ENCODE results near the gene PAF1.
"Not testable (repeated sequence)": the region's sequence is repeated elsewhere in the genome, so short reads cannot be mapped to it uniquely, and the experiment has no call there.

The PAF1 gene

GRCh38 chr19:39341129-39341718 is 49.7 kb downstream of the PAF1 start:
- peak; percentile 26 for DNase-seq
- Histone ChIP-seq H3K9ac (ENCODE audit: low read length) (peak overlapping the region; percentile 60), H3K9me3 (replicated peaks; ENCODE audit: insufficient read depth, low read length) (no peaks in the 10 kb centered on the region), H2AFZ (ENCODE audit: low read length) (peak overlapping the region; percentile 92), H3K4me1 (ENCODE audit: low read length) (peaks cover 12% of the 10 kb centered on the region), H3K4me2 (ENCODE audit: low read depth, low read length) (peak overlapping the region; percentile 99), H4K20me1 (ENCODE audit: insufficient read depth, low read length) (no peaks in the 10 kb centered on the region), H3K36me3 (replicated peaks; ENCODE audit: insufficient read depth, low read length) (no peaks in the 10 kb centered on the region), H3K79me2 (ENCODE audit: low read length) (peaks cover 47% of the 10 kb centered on the region), H3K4me3 (ENCODE audit: low read length) (peak overlapping the region; percentile 81), H3K9me2 (replicated peaks; ENCODE audit: insufficient read depth, low read length) (no peaks in the 10 kb centered on the region), H3K27ac (ENCODE audit: low read length) (peak overlapping the region; percentile 48), H3K27me3 (replicated peaks; ENCODE audit: insufficient read depth, low read length) (no peaks in the 10 kb centered on the region), H3F3A (ENCODE audit: insufficient read depth, low read length) (peaks cover 4% of the 10 kb centered on the region; the same call in 1 of the 2 replicates)
- TF ChIP-seq EZH2 (optimal IDR thresholded peaks at IDR 0.05; ENCODE audit: low read depth, low read length) = no peak
- no peak for TF ChIP-seq EZH2phosphoT487 (IDR thresholded peaks at IDR 0.05; ENCODE audit: low read length)
- TF ChIP-seq CTCF (IDR thresholded peaks at IDR 0.05; ENCODE audit: low read length) = no peak

GRCh38 chr19:39340156-39340555 is 50.8 kb downstream of the PAF1 start:
- H3K27me3 ChIP-seq (replicated peaks; ENCODE audit: insufficient read depth, low read length); H3K9ac ChIP-seq (ENCODE audit: low read length); H3F3A ChIP-seq (ENCODE audit: insufficient read depth, low read length); DNase-seq; H3K36me3 ChIP-seq (replicated peaks; ENCODE audit: insufficient read depth, low read length); H3K9me3 ChIP-seq (replicated peaks; ENCODE audit: insufficient read depth, low read length); H2AFZ ChIP-seq (ENCODE audit: low read length); H3K4me3 ChIP-seq (ENCODE audit: low read length); H3K4me2 ChIP-seq (ENCODE audit: low read depth, low read length); H4K20me1 ChIP-seq (ENCODE audit: insufficient read depth, low read length); H3K9me2 ChIP-seq (replicated peaks; ENCODE audit: insufficient read depth, low read length); H3K27ac ChIP-seq (ENCODE audit: low read length): not testable (repeated sequence)
- peaks cover 41% of the 10 kb centered on the region for H3K79me2 ChIP-seq (ENCODE audit: low read length)
- peaks cover 12% of the 10 kb centered on the region for H3K4me1 ChIP-seq (ENCODE audit: low read length)

DNA sequence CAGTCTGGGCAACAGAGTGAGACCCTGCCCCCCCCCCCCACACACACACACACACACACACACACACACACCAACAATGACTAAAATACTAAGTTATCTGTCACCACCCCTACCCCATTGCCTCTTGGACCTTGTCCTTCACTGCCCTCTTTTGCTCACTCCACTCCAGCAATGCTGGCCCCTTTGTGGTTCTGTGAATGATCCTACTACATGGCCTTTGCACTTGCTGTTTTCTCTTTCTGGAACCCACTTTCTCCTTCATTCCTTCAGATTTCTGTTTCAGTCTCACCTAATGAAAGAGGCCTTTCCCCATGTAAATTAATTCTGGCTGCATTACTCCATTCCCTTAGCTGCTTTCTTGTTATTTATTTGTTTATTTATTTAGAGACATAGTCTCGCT is 51.2 kb downstream of the PAF1 start:
- DNase-seq = no peak
- TF ChIP-seq EZH2phosphoT487 (IDR thresholded peaks at IDR 0.05; ENCODE audit: low read length) (no peak), CTCF (IDR thresholded peaks at IDR 0.05; ENCODE audit: low read length) (no peak), EZH2 (optimal IDR thresholded peaks at IDR 0.05; ENCODE audit: low read depth, low read length) (no peak)
- Histone ChIP-seq H3K9me2 (replicated peaks; ENCODE audit: insufficient read depth, low read length) (no peaks in the 10 kb centered on the region), H3K9ac (ENCODE audit: low read length) (no peak overlapping the region), H3K79me2 (ENCODE audit: low read length) (peaks cover 41% of the 10 kb centered on the region), H3K4me1 (ENCODE audit: low read length) (peaks cover 12% of the 10 kb centered on the region), H4K20me1 (ENCODE audit: insufficient read depth, low read length) (no peaks in the 10 kb centered on the region), H2AFZ (ENCODE audit: low read length) (no peak overlapping the region), H3K9me3 (replicated peaks; ENCODE audit: insufficient read depth, low read length) (no peaks in the 10 kb centered on the region), H3K36me3 (replicated peaks; ENCODE audit: insufficient read depth, low read length) (no peaks in the 10 kb centered on the region), H3F3A (ENCODE audit: insufficient read depth, low read length) (peaks cover 4% of the 10 kb centered on the region; the same call in 1 of the 2 replicates), H3K27ac (ENCODE audit: low read length) (no peak overlapping the region), H3K4me3 (ENCODE audit: low read length) (no peak overlapping the region), H3K27me3 (replicated peaks; ENCODE audit: insufficient read depth, low read length) (no peaks in the 10 kb centered on the region), H3K4me2 (ENCODE audit: low read depth, low read length) (no peak overlapping the region)

DNA sequence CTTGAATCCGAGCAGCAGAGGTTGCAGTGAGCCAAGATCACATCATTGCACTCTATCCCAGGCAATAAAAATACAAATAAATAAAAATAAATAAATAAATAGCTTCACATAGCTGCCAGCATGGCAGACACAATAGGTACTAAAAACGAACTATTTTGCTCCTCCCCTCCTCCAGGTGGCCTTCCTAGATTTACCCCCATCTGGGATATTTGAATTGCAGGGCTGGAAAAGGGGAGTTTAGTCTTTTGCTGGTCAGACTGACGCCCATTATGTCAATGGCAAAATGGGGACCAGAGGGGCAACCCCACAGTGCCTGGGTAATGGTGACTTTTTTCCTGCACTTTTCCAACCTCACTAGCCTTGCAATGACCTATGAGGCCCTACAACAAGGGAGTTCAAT is 54.4 kb downstream of the PAF1 start:
- Histone ChIP-seq H2AFZ (ENCODE audit: low read length) (no peak overlapping the region), H3K79me2 (ENCODE audit: low read length) (peaks cover 30% of the 10 kb centered on the region), H3K4me1 (ENCODE audit: low read length) (peaks cover 4% of the 10 kb centered on the region), H4K20me1 (ENCODE audit: insufficient read depth, low read length) (no peaks in the 10 kb centered on the region), H3K36me3 (replicated peaks; ENCODE audit: insufficient read depth, low read length) (no peaks in the 10 kb centered on the region), H3K9me3 (replicated peaks; ENCODE audit: insufficient read depth, low read length) (no peaks in the 10 kb centered on the region), H3F3A (ENCODE audit: insufficient read depth, low read length) (peaks cover 4% of the 10 kb centered on the region; the same call in 1 of the 2 replicates), H3K9ac (ENCODE audit: low read length) (no peak overlapping the region), H3K4me3 (ENCODE audit: low read length) (no peak overlapping the region), H3K27ac (ENCODE audit: low read length) (no peak overlapping the region; the same call in 1 of the 2 replicates), H3K27me3 (replicated peaks; ENCODE audit: insufficient read depth, low read length) (no peaks in the 10 kb centered on the region), H3K9me2 (replicated peaks; ENCODE audit: insufficient read depth, low read length) (no peaks in the 10 kb centered on the region), H3K4me2 (ENCODE audit: low read depth, low read length) (no peak overlapping the region)
- TF ChIP-seq EZH2 (optimal IDR thresholded peaks at IDR 0.05; ENCODE audit: low read depth, low read length) = no peak
- TF ChIP-seq CTCF (IDR thresholded peaks at IDR 0.05; ENCODE audit: low read length) = no peak
- TF ChIP-seq EZH2phosphoT487 (IDR thresholded peaks at IDR 0.05; ENCODE audit: low read length) = no peak
- no peak for DNase-seq

All from MM.1S (cell line).